GM21737 (cell line): ENCODE measurements around the gene OR2T1.
"Not testable (repeated sequence)": the region's sequence is repeated elsewhere in the genome, so short reads cannot be mapped to it uniquely, and the experiment has no call there.

Source experiments
- ATAC-seq: cut with Tn5 transposase; IDR thresholded peaks from one replicate; pipeline ENCODE4 v1.9.1; 2021; ENCODE audit warnings: mild to moderate bottlenecking, moderate library complexity; ENCODE audit not compliant: unreplicated experiment

Gene OR2T1

GRCh38 chr1:248434913-248435312, 32.1 kb downstream of the OR2T1 start:
- not testable (repeated sequence) for ATAC-seq

- ATAC-seq, result peak; percentile 62
Measured at GRCh38 chr1:248436303-248436702, 33.5 kb downstream of the OR2T1 start.

GRCh38 chr1:248438668-248439067, 35.8 kb downstream of the OR2T1 start:
- not testable (repeated sequence) for ATAC-seq

GRCh38 chr1:248439283-248439682, 36.4 kb downstream of the OR2T1 start:
- ATAC-seq, result not testable (repeated sequence)

GRCh38 chr1:248442500-248443277, 39.8 kb downstream of the OR2T1 start:
- ATAC-seq, result not testable (repeated sequence)

DNA sequence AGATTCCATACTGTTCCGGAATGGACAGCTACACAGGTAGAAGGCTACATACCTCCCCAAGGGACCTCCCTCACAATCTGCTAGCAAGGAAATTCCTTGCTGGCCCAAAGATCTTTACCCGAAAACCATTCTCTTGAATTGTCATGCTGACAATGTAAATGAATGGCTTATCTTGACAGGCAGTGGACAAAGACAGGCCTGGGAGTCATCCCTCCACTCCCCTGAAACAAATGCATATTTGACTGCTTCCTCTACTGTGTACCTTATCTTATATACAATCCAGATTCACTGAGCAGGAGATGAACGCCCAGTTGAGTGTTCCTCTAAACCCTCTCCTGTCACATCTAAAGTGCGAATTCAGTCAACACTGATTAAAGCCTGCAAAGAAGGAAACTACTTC, 41.8 kb downstream of the OR2T1 start:
- ATAC-seq, result not testable (repeated sequence)

- ATAC-seq, result not testable (repeated sequence)
Measured at GRCh38 chr1:248445399-248445798, 42.6 kb downstream of the OR2T1 start, which contains the start of gene OR2T2. TSS of gene OR2T2 (plus strand) at chr1:248445637. CDS start at chr1:248452798, 7,161 bp downstream.

GRCh38 chr1:248448409-248449074, 45.7 kb downstream of the OR2T1 start:
- ATAC-seq, result peak; percentile 56

DNA sequence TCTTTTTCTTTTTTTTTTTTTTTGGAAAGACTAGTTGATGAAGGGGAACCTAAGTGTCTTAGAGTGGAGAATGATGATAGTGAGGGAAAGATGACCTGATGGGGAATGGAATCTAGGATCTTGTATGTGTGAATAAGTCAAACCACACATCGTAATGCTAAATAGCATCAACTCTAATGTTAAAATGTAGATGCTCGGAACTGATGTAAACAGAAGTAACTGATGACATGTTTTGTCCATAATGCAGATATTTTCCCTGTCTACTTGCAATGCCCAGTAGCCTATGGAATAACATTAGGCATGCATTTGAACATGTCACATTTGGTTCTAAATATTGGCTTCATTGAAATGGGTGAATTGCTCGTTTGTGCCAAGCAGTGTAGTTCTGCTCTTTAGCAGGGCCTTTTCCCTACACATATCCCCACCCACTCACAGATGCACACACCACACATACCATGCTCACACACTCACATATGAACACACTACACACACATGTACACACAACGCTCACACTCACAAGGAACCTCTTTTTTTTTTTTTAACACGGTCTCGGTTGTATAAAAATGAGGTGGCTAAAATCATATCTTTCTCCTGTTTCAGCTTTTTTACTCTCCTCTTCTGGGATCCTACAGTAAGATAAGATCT, 47.1 kb downstream of the OR2T1 start:
- peak; percentile 5 for ATAC-seq

GRCh38 chr1:248450466-248451145, 47.8 kb downstream of the OR2T1 start:
- peak; percentile 66 for ATAC-seq

GRCh38 chr1:248453619-248454018, 50.8 kb downstream of the OR2T1 start:
- not testable (repeated sequence) for ATAC-seq

DNA sequence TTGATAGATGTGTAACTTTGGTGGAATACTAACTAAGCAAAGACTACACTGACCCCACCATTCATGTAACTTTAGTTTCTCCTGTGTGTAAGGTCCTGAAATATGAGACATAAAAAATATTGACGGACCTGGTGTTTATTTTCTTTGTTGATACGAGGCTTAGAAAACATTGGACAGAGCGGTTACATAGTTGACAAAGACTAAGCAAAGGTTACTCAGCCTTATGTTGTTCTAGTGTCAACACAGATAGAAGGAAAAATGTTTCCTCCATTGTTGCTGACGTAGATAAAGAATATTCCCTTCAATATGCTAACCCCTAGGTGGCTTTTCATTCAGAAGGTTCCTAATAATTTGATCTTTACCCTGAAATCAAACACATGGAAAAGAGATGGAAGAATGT, 52.2 kb downstream of the OR2T1 start:
- not testable (repeated sequence) for ATAC-seq

- not testable (repeated sequence) for ATAC-seq
Measured at GRCh38 chr1:248456635-248457034, 53.8 kb downstream of the OR2T1 start.
